Measurements from ENCODE around the gene RPA4. TPM values are rescaled to one million over a fixed set of nuclear protein-coding genes. Genes with fewer than 3 reads are reported as not detected.

The RPA4 gene
- total and polyA plus RNA-seq, 11 donors = 0.07 to 1.1 (median 0.22) TPM; not detected in 1

DNA sequence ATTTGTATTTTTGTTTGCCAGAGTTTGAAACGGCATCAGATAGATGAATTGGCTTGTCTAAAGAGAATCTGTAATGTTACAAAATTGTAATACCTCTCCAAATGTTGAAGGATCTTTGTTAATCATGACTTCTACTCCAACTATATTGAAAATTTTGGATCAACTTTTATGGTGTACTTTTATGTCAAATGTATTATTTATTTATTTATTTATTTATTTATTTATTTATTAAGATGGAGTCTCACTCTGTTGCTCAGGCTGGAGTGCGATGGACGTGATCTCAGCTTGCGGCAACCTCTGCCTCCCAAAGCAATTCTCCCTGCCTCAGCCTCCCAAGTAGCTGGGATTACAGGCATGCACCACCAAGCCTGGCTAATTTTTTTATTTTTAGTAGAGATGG is 36.0 kb downstream of the RPA4 start:
- no peak for DNase-seq
- WGBS, 4 donors = 88 to 98% (median 92%) methylated on average over 4 of the region's 4 CpGs
- no peaks in the 10 kb centered on the region for H3K9me3 ChIP-seq
- peaks cover 0 to 10% (median 0%) of the 10 kb centered on the region in 9 donors for H3K36me3 ChIP-seq
- intact Hi-C loops (cut with DNase I) = no loop called here
- H3K27ac ChIP-seq = no peak overlapping the region
- H3K27me3 ChIP-seq = no peaks in the 10 kb centered on the region
- no peak for ATAC-seq
- H3K4me1 ChIP-seq = no peaks in the 10 kb centered on the region
- TF ChIP-seq POLR2A (IDR thresholded peaks at IDR 0.05) = no peak
- TF ChIP-seq, protein P1, sequence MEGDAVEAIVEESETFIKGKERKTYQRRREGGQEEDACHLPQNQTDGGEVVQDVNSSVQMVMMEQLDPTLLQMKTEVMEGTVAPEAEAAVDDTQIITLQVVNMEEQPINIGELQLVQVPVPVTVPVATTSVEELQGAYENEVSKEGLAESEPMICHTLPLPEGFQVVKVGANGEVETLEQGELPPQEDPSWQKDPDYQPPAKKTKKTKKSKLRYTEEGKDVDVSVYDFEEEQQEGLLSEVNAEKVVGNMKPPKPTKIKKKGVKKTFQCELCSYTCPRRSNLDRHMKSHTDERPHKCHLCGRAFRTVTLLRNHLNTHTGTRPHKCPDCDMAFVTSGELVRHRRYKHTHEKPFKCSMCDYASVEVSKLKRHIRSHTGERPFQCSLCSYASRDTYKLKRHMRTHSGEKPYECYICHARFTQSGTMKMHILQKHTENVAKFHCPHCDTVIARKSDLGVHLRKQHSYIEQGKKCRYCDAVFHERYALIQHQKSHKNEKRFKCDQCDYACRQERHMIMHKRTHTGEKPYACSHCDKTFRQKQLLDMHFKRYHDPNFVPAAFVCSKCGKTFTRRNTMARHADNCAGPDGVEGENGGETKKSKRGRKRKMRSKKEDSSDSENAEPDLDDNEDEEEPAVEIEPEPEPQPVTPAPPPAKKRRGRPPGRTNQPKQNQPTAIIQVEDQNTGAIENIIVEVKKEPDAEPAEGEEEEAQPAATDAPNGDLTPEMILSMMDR (IDR thresholded peaks at IDR 0.05) = no peak
- no peak overlapping the region for H3K4me3 ChIP-seq

DNA sequence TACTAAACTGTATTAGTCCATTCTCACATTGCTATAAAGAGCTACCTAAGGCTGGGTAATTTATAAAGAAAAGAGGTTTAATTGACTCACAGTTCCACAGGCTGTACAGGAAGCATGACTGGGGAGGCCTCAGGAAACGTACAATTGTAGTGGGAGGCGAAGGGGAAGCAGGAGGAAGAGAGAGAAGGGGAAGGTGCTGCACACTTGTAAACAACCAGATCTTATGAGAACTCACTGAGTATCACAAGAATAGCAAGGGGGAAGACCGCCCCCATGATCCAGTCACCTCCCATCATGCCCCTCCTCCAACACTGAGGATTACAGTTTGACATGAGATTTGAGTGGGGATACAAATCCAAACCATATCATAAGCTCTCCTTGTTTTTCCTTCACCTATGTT is 40.9 kb downstream of the RPA4 start:
- WGBS, 4 donors = 52 to 84% (median 66%) methylated on average over 3 of the region's 3 CpGs
- Histone ChIP-seq H3K4me1 (no peaks in the 10 kb centered on the region), H3K9me3 (no peaks in the 10 kb centered on the region), H3K36me3 (no peaks in the 10 kb centered on the region), H3K27ac (no peak overlapping the region), H3K4me3 (no peak overlapping the region), H3K27me3 (no peaks in the 10 kb centered on the region)
- ATAC-seq (no peak), DNase-seq (no peak)
- intact Hi-C loops (cut with DNase I) = no loop called here
- no peak for TF ChIP-seq POLR2A (IDR thresholded peaks at IDR 0.05)
- TF ChIP-seq, protein P1 (IDR thresholded peaks at IDR 0.05) = no peak

DNA sequence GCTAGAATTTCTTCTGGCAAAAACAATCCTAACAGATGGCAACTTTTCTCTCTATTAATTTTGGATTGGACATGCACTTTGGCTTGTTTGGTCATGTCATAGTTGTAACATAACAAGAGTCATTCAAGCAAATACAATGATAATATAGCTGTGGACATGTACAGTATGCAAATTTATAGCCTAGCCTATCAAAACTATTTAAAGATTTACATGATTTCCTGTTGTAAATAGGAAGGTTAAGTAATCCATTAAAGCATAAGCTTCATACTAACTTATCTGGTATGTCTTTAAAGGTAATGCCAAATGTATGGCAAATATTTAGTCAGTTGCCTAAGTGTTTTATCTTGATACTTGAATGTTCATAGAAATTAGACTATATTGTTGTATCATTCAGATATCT is 45.3 kb downstream of the RPA4 start:
- no peaks in the 10 kb centered on the region for H3K36me3 ChIP-seq
- TF ChIP-seq, protein P1 (IDR thresholded peaks at IDR 0.05) = no peak
- TF ChIP-seq POLR2A (IDR thresholded peaks at IDR 0.05) = no peak
- intact Hi-C loops (cut with DNase I) = no loop called here
- H3K9me3 ChIP-seq = no peaks in the 10 kb centered on the region
- no peak overlapping the region for H3K4me3 ChIP-seq
- ATAC-seq (no peak), DNase-seq (no peak)
- H3K27ac ChIP-seq = no peak overlapping the region
- H3K4me1 ChIP-seq = no peaks in the 10 kb centered on the region
- no peaks in the 10 kb centered on the region for H3K27me3 ChIP-seq

Other genes with a start within 250 kb of the RPA4 start
- gene DIAPH2, start 199.1 kb upstream of the RPA4 start, total RNA-seq = 10 to 100 TPM in 8 of 9 donors, 1 to 10 TPM in 1; 9.0 to 18.8 (median 14.3) TPM
- gene DIAPH2, start 199.1 kb upstream of the RPA4 start, polyA plus RNA-seq = 1 to 10 TPM; 3.7 TPM

All from heart left ventricle (tissue), 16 donors.